Measurements from ENCODE around the gene EDC4. TPM values are rescaled to one million over a fixed set of nuclear protein-coding genes. Genes with fewer than 3 reads are reported as not detected.

Gene EDC4
- total and polyA plus RNA-seq, 9 of the 15 experiments (the other 6 are each of a cell fraction or from before 2014, with no cell fraction given) = 1.1 to 131 (median 74.0) TPM

DNA sequence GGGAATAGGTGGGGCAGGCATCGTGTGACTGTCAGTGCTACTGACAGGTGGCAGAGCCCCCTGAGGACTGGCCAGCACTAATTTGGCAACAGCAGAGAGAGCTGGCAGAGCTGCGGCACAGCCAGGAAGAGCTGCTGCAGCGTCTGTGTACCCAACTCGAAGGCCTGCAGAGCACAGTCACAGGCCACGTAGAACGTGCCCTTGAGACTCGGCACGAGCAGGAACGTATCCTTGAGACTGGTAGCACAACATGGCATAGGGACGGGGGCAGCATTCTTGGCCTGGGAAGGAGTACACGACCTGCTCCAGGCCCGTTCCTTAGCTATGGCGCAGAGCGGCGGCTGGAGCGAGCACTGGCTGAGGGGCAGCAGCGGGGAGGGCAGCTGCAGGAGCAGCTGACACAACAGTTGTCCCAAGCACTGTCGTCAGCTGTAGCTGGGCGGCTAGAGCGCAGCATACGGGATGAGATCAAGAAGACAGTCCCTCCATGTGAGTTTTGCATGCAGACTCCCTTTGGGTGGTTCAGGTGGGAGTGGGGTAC is 8.8 kb downstream of the EDC4 start:
- intact Hi-C loops (cut with micrococcal nuclease) = loop anchor here (10.0 kb wide), 1 partner anchor 163 kb away; no protein-coding TSS in a partner anchor
- Histone ChIP-seq H3K36me3 (ENCODE audit: control insufficient read depth, insufficient read depth, low read length) (peaks cover 85% of the 10 kb centered on the region; the same call in 2 of the 3 replicates), H3K4me2 (ENCODE audit: insufficient read depth, low read length) (no peak overlapping the region), H3K4me1 (replicated peaks in 1 of 2; ENCODE audit: control insufficient read depth in 2 of 2, insufficient read depth in 2 of 2, low read length in 2 of 2) (peaks cover 6 to 40% of the 10 kb centered on the region in 2 experiments; a peak in 4 of 5 replicates), H2AFZ (ENCODE audit: low read depth, low read length) (no peak overlapping the region), H3K4me3 (no peak overlapping the region), H4K20me1 (replicated peaks; ENCODE audit: control insufficient read depth, insufficient read depth, low read length) (peaks cover 24% of the 10 kb centered on the region), H3K27me3 (ENCODE audit: control insufficient read depth in 2 of 2, insufficient read depth in 2 of 2, low read length in 2 of 2) (no peaks in the 10 kb centered on the region), H3K9me1 (ENCODE audit: control insufficient read depth, insufficient read depth, low read length) (no peaks in the 10 kb centered on the region), H3K9ac (ENCODE audit: insufficient read depth in 1 of 2, low read depth in 2 of 2, low read length in 2 of 2) (peak overlapping the region in 1 of 2 experiments; percentile 46; a peak in 1 of 4 replicates), H3K79me2 (ENCODE audit: control insufficient read depth, insufficient read depth, low read length) (peaks cover 2% of the 10 kb centered on the region; the same call in 1 of the 3 replicates), H3K9me3 (replicated peaks; ENCODE audit: control insufficient read depth, insufficient read depth, low read depth, low read length) (no peaks in the 10 kb centered on the region), H3K27ac (ENCODE audit: extremely low read depth, low read depth, low read length) (no peak overlapping the region)
- TF ChIP-seq NR3C1 (CRISPR knock-in tag; IDR thresholded peaks at IDR 0.05) (no peak), POLR2G (IDR thresholded peaks at IDR 0.05; ENCODE audit: low read depth, low read length) (0 out of 2 replicates have a peak, but pooled peaks have one; percentile 50), ZNF431 (CRISPR knock-in tag; IDR thresholded peaks at IDR 0.05) (no peak), FOXJ2 (tag; IDR thresholded peaks at IDR 0.05) (no peak), RBFOX2 (IDR thresholded peaks at IDR 0.05; ENCODE audit: low read depth, low read length) (peak; percentile 47; the same call in 1 of the 2 replicates)
- TF ChIP-seq, protein P1, sequence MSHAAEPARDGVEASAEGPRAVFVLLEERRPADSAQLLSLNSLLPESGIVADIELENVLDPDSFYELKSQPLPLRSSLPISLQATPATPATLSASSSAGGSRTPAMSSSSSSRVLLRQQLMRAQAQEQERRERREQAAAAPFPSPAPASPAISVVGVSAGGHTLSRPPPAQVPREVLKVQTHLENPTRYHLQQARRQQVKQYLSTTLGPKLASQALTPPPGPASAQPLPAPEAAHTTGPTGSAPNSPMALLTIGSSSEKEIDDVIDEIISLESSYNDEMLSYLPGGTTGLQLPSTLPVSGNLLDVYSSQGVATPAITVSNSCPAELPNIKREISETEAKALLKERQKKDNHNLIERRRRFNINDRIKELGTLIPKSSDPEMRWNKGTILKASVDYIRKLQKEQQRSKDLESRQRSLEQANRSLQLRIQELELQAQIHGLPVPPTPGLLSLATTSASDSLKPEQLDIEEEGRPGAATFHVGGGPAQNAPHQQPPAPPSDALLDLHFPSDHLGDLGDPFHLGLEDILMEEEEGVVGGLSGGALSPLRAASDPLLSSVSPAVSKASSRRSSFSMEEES (CRISPR knock-in tag; IDR thresholded peaks at IDR 0.05) = no peak
- no TSS peak for BruUV-seq (replicated peaks)
- ChIA-PET CTCF (ENCODE audit: low intra/inter-chr PET ratio) (interaction anchor here (4.0 kb wide), 1 partner anchor 47 kb away, joined by 35 read pairs; no protein-coding TSS in a partner anchor), POLR2A (interaction anchor here (0.8 to 1.3 kb wide), 5 partner anchors 8 to 54 kb away, joined by 3 to 5 read pairs (median 4); partner anchors contain the start of gene EDC4)
- no peak for FAIRE-seq
- no peak for DNase-seq (ENCODE audit: extremely low read depth in 1 of 4, low spot score in 3 of 4)
- in situ Hi-C loops (cut with MboI) = no loop called here
- WGBS (ENCODE audit: insufficient coverage, low coverage, missing lambda C conversion rate) = 87% methylated on average over 21 of the region's 21 CpGs
- no peak for ATAC-seq
